Transverse colon (tissue), 4 donors: ENCODE measurements around the gene HSPB1. TPM values are rescaled to one million over a fixed set of nuclear protein-coding genes. Genes with fewer than 3 reads are reported as not detected.
A peak's percentile ranks its signal among the peaks of the same experiment; 100 is the strongest.

ENCODE experiments used
- DNase-seq: peaks from one replicate; pipeline ENCODE4 v3.0.0-alpha.2; 2019
- H3K27ac ChIP-seq, 4 donors: fragments of 200-600 bp; sonication (generic); 2 replicates each; pipeline ENCODE4 v1.5.1; 2016 to 2018; ENCODE audit warnings: inconsistent platforms in 4 of 4
- H3K27me3 ChIP-seq: fragments of 200-600 bp; sonication (generic); 2 replicates; pipeline ENCODE4 v1.5.1; 2017; ENCODE audit warnings: inconsistent platforms
- H3K36me3 ChIP-seq, 4 donors: fragments of 200-600 bp; sonication (generic); 2 replicates each; pipeline ENCODE4 v1.5.1; 2017 to 2019; ENCODE audit warnings: inconsistent platforms in 4 of 4
- H3K4me1 ChIP-seq, 4 donors: fragments of 200-600 bp; sonication (generic); 2 replicates each; pipeline ENCODE4 v1.5.1; 2017 to 2020; ENCODE audit warnings: inconsistent platforms in 4 of 4
- H3K4me3 ChIP-seq, 4 donors: fragments of 200-600 bp; sonication (generic); 1 replicate in 1 of 4; 2 replicates in 3 of 4; pipeline versions ENCODE4 v1.5.1 to v1.6.1; 2017 to 2019; ENCODE audit warnings: inconsistent platforms in 4 of 4
- H3K9me3 ChIP-seq, 2 donors: fragments of 200-600 bp; sonication (generic); 2 replicates each; pipeline ENCODE4 v1.5.1; 2017 to 2019; ENCODE audit warnings: inconsistent platforms in 2 of 2
- CTCF ChIP-seq, 5 experiments: fragments of 200-600 bp in 3 of 5; fragments of 450-650 bp in 2 of 5; sonication (generic) in 3 of 5; IDR thresholded peaks; 1 replicate in 2 of 5; 2 replicates in 3 of 5; pipeline ENCODE4 v1.5.1; 2016 to 2017; ENCODE audit warnings: antibody characterized with exemption in 5 of 5, inconsistent platforms in 3 of 5, mild to moderate bottlenecking in 2 of 5, moderate library complexity in 1 of 5
- EP300 ChIP-seq: sonication (generic); formaldehyde crosslinking; IDR thresholded peaks from one replicate; pipeline ENCODE4 v1.6.1; 2017; ENCODE audit warnings: antibody characterized with exemption, low read depth
- POLR2A ChIP-seq: fragments of 450-650 bp; IDR thresholded peaks from one replicate; pipeline ENCODE4 v1.6.1; 2016; ENCODE audit warnings: antibody characterized with exemption, mild to moderate bottlenecking, moderate library complexity
- POLR2AphosphoS5 ChIP-seq, 3 donors: sonication (generic); formaldehyde crosslinking; IDR thresholded peaks; one replicate each; pipeline ENCODE4 v1.6.1; 2016; ENCODE audit warnings: antibody characterized with exemption in 3 of 3
- WGBS, 2 donors: methylation state at CpG; one replicate each; pipeline ENCODE4 v1.1.5; 2018; ENCODE audit warnings: low coverage in 1 of 2; 5-methylcytosine and 5-hydroxymethylcytosine counted together
- in situ Hi-C, 4 donors: fragments of 200-750 bp; cut with MboI; loops; one replicate each; pipeline versions ENCODE4 v1.15.0 to v1.15.1; 2017; ENCODE audit warnings: low sequenced_read_pairs in 3 of 4, low pct_ligation_motif_present in 1 of 4, low pct_unique_long_range_greater_than_20kb in 1 of 4
- intact Hi-C: fragments of 100-400 bp; cut with DNase I; formaldehyde crosslinking; loops from one replicate; pipeline ENCODE4 v1.15.1; 2023; ENCODE audit warnings: low total_unique reads
- total RNA-seq, 4 donors: library from RNA; depleted of rRNA; stranded (reverse); fragments of >200 nt; gene quantifications; one replicate each; pipeline ENCODE4 v1.1.0, GENCODE V29; 2016

Gene HSPB1
- total RNA-seq, 4 donors from 2014 or later, result 387 to 1,086 (median 519) TPM

- TF ChIP-seq POLR2A (no peak), CTCF (IDR thresholded peaks at IDR 0.05) (no peak), EP300 (no peak), POLR2AphosphoS5 (IDR thresholded peaks at IDR 0.05) (no peak)
- intact Hi-C loops, result no loop called here
- WGBS, 2 donors, result 5% methylated on average over 30 of the region's 36 CpGs; no CpG with 5 or more reads in 1 of the 2 donors
- H3K9me3 ChIP-seq, result no peaks in the 10 kb centered on the region
- H3K27me3 ChIP-seq, result peaks cover 77% of the 10 kb centered on the region
- no peak for DNase-seq
- H3K4me3 ChIP-seq, result peak overlapping the region in 2 of 4 donors; percentile 42 to 49
- in situ Hi-C loops, result no loop called here
- no peaks in the 10 kb centered on the region for H3K36me3 ChIP-seq
- H3K4me1 ChIP-seq, result peaks cover 5 to 28% (median 17%) of the 10 kb centered on the region in 4 donors
- no peak overlapping the region for H3K27ac ChIP-seq
These were observed 20.6 kb upstream of the HSPB1 start for GRCh38 chr7:76281706-76282343.

GRCh38 chr7:76282344-76283253 is 19.9 kb upstream of the HSPB1 start:
- 8% methylated on average over 45 of the region's 98 CpGs; no CpG with 5 or more reads in 1 of the 2 donors for whole genome bisulfite sequencing, 2 donors
- no peak for TF ChIP-seq POLR2A
- TF ChIP-seq POLR2AphosphoS5 (IDR thresholded peaks at IDR 0.05), result no peak
- no peak for TF ChIP-seq EP300
- Histone ChIP-seq H3K4me3 (peak overlapping the region; percentile 31 to 49 (median 38)), H3K27me3 (peaks cover 77% of the 10 kb centered on the region), H3K36me3 (no peaks in the 10 kb centered on the region), H3K9me3 (no peaks in the 10 kb centered on the region), H3K27ac (no peak overlapping the region), H3K4me1 (peaks cover 5 to 28% (median 17%) of the 10 kb centered on the region in 4 donors)
- no peak for DNase-seq
- intact Hi-C loops (no loop called here), in situ Hi-C loops (no loop called here)

GRCh38 chr7:76283254-76284159 is 19.0 kb upstream of the HSPB1 start:
- Histone ChIP-seq H3K4me1 (peaks cover 5 to 28% (median 17%) of the 10 kb centered on the region in 4 donors), H3K27me3 (peaks cover 68% of the 10 kb centered on the region)

More at GRCh38 chr7:76283254-76284159, 19.0 kb upstream of the HSPB1 start:
- H3K36me3 ChIP-seq, result no peaks in the 10 kb centered on the region
- peak overlapping the region in 1 of 4 donors; percentile 42 for H3K4me3 ChIP-seq
- TF ChIP-seq EP300 (no peak), CTCF (IDR thresholded peaks at IDR 0.05) (no peak), POLR2AphosphoS5 (IDR thresholded peaks at IDR 0.05) (no peak), POLR2A (no peak)
- H3K9me3 ChIP-seq, result no peaks in the 10 kb centered on the region
- no peak for DNase-seq
- WGBS, 2 donors, result 64 to 97% methylated on average over 4 to 17 of the region's 17 CpGs
- no peak overlapping the region for H3K27ac ChIP-seq
- in situ Hi-C loops, result no loop called here
- intact Hi-C loops, result no loop called here
